ENCODE measurements around the gene CCNC. TPM values are rescaled to one million over a fixed set of nuclear protein-coding genes. Genes with fewer than 3 reads are reported as not detected.

CCNC gene
- total RNA-seq, 1 experiment from 2014 or later, result 99.1 TPM

DNA sequence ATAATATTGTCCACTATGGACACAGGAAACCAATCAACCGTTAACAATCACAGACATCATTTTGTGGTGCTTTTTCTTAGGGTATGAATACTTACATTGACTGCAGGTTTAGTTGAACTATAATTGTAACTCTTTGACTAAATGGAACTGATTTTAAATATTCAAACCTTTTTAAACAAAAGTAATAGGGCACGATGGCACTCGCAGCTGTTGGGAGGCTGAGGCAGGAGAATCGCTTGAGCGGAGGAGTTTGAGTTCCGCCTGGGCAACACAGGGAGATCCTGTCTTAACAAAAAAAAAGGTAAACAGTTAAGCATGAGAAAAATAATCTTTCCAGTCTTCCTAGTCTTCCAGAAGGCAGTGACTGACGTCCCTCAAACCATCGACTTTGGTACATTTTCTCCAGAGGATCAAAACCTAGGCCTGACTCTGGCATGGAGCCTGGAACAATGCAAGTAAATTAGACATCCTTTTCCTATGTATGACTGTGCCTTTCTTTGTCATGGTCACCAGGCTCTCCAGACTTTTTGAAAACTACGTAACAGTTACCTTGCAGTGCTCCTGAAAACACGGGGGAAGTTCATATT lies 21.5 kb upstream of the CCNC start:
- no peak for DNase-seq (ENCODE audit: low spot score)
- no peaks in the 10 kb centered on the region for H3K36me3 ChIP-seq (ENCODE audit: insufficient read depth, low read length, poor library complexity, severe bottlenecking)
- ChIA-PET CTCF (interaction anchor here (1.3 kb wide), 1 partner anchor 233 kb away, joined by 4 read pairs; no protein-coding TSS in a partner anchor), POLR2A (ENCODE audit: low non-redundant PET) (no interaction called here)
- no TSS peak for BruUV-seq (replicated peaks)
- H3K27ac ChIP-seq (ENCODE audit: low read depth, low read length, poor library complexity, severe bottlenecking), result no peak overlapping the region
- no peaks in the 10 kb centered on the region for H3K9me3 ChIP-seq (ENCODE audit: low read depth, low read length, poor library complexity, severe bottlenecking)
- no peaks in the 10 kb centered on the region for H3K27me3 ChIP-seq (replicated peaks; ENCODE audit: insufficient read depth, low read depth, low read length, poor library complexity)
- TF ChIP-seq EZH2 (IDR thresholded peaks at IDR 0.05; ENCODE audit: borderline replicate concordance, low read depth, low read length, poor library complexity, severe bottlenecking), result no peak
- TF ChIP-seq, protein P1, sequence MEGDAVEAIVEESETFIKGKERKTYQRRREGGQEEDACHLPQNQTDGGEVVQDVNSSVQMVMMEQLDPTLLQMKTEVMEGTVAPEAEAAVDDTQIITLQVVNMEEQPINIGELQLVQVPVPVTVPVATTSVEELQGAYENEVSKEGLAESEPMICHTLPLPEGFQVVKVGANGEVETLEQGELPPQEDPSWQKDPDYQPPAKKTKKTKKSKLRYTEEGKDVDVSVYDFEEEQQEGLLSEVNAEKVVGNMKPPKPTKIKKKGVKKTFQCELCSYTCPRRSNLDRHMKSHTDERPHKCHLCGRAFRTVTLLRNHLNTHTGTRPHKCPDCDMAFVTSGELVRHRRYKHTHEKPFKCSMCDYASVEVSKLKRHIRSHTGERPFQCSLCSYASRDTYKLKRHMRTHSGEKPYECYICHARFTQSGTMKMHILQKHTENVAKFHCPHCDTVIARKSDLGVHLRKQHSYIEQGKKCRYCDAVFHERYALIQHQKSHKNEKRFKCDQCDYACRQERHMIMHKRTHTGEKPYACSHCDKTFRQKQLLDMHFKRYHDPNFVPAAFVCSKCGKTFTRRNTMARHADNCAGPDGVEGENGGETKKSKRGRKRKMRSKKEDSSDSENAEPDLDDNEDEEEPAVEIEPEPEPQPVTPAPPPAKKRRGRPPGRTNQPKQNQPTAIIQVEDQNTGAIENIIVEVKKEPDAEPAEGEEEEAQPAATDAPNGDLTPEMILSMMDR (conservative IDR thresholded peaks at IDR 0.05; ENCODE audit: low read depth, low read length), result no peak
- intact Hi-C loops (cut with micrococcal nuclease; ENCODE audit: unreplicated experiment), result loop anchor here (2.0 to 10.0 kb wide), 2 partner anchors 157 to 215 kb away; no protein-coding TSS in a partner anchor
- no peak overlapping the region for H3K4me3 ChIP-seq (ENCODE audit: low read depth, low read length, poor library complexity, severe bottlenecking)
- peaks cover 17% of the 10 kb centered on the region for H3K4me1 ChIP-seq (ENCODE audit: insufficient read depth, low read length, poor library complexity, severe bottlenecking)

DNA sequence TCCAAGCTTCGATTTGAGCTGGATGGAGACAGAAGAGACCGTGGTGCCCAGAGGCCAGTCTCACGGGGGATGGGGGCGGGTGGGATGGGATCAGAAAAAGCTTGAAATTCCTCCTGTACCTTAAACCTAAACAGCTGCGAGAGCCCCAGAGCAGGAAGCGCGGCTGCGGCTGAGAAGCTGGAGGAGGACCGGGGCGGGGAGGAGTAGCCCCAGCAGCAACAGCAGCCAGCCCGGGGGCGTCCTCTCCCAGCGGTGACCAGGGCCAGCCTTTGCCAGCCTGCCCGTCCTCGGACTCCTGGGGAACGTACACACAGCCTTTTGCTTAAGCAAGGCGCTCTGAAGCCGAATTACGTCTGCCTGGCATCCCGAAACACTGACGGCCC lies 20.8 kb upstream of the CCNC start:
- intact Hi-C loops (cut with micrococcal nuclease; ENCODE audit: unreplicated experiment), result loop anchor here (2.0 to 10.0 kb wide), 2 partner anchors 158 to 216 kb away; no protein-coding TSS in a partner anchor
- TF ChIP-seq, protein P1 (conservative IDR thresholded peaks at IDR 0.05; ENCODE audit: low read depth, low read length), result no peak
- no peak for TF ChIP-seq EZH2 (IDR thresholded peaks at IDR 0.05; ENCODE audit: borderline replicate concordance, low read depth, low read length, poor library complexity, severe bottlenecking)
- no peak for DNase-seq (ENCODE audit: low spot score)
- Histone ChIP-seq H3K9me3 (ENCODE audit: low read depth, low read length, poor library complexity, severe bottlenecking) (no peaks in the 10 kb centered on the region), H3K36me3 (ENCODE audit: insufficient read depth, low read length, poor library complexity, severe bottlenecking) (no peaks in the 10 kb centered on the region), H3K27ac (ENCODE audit: low read depth, low read length, poor library complexity, severe bottlenecking) (no peak overlapping the region), H3K4me1 (ENCODE audit: insufficient read depth, low read length, poor library complexity, severe bottlenecking) (peaks cover 17% of the 10 kb centered on the region), H3K4me3 (ENCODE audit: low read depth, low read length, poor library complexity, severe bottlenecking) (peak overlapping the region; percentile 52), H3K27me3 (replicated peaks; ENCODE audit: insufficient read depth, low read depth, low read length, poor library complexity) (no peaks in the 10 kb centered on the region)
- no TSS peak for BruUV-seq (replicated peaks)
- POLR2A ChIA-PET (ENCODE audit: low non-redundant PET), result no interaction called here
- CTCF ChIA-PET, result interaction anchor here (1.3 kb wide), 1 partner anchor 234 kb away, joined by 4 read pairs; no protein-coding TSS in a partner anchor

DNA sequence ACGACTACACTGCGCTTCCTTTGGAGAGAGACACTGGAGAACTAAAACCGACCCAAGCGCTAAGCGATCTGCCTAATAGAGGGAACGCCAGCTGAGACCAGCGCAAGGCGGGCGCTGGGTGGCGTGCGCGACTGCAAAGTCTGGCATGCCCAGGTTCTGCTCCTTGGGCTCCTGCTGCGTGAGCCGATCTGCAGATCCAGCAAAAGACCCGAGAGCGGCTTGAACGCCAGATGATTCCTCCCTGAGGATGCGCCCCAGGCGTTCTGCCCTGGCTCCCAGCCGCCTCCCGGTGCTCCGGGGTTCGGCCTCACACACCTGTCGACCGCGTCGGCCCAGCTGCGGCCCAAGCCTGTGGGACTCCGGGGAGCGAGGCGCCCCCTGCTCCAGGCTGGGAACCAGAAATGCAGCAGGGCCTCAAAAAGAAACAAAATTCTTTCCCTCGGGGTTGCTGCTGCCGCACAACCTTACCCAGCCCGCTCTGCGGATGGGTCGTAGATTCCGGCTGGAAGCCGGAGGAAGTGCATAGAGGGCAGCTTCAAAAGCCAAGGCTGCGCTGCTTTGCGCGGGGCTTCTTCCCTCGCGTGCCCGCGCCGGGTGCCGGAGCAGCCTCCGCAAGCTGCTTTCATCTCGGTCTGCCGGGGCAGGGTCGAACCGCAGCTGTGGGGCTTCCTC lies 20.3 kb upstream of the CCNC start:
- DNase-seq (ENCODE audit: low spot score), result peak; percentile 92
- TF ChIP-seq EZH2 (IDR thresholded peaks at IDR 0.05; ENCODE audit: borderline replicate concordance, low read depth, low read length, poor library complexity, severe bottlenecking), result no peak
- TF ChIP-seq, protein P1 (conservative IDR thresholded peaks at IDR 0.05; ENCODE audit: low read depth, low read length), result peak; percentile 89
- ChIA-PET CTCF (interaction anchor here (1.3 kb wide), 1 partner anchor 234 kb away, joined by 4 read pairs; no protein-coding TSS in a partner anchor), POLR2A (ENCODE audit: low non-redundant PET) (no interaction called here)
- BruUV-seq (replicated peaks), result no TSS peak
- Histone ChIP-seq H3K9me3 (ENCODE audit: low read depth, low read length, poor library complexity, severe bottlenecking) (no peaks in the 10 kb centered on the region), H3K4me3 (ENCODE audit: low read depth, low read length, poor library complexity, severe bottlenecking) (peak overlapping the region; percentile 52), H3K36me3 (ENCODE audit: insufficient read depth, low read length, poor library complexity, severe bottlenecking) (no peaks in the 10 kb centered on the region), H3K27ac (ENCODE audit: low read depth, low read length, poor library complexity, severe bottlenecking) (no peak overlapping the region), H3K4me1 (ENCODE audit: insufficient read depth, low read length, poor library complexity, severe bottlenecking) (peaks cover 15% of the 10 kb centered on the region), H3K27me3 (replicated peaks; ENCODE audit: insufficient read depth, low read depth, low read length, poor library complexity) (no peaks in the 10 kb centered on the region)
- intact Hi-C loops (cut with micrococcal nuclease; ENCODE audit: unreplicated experiment), result loop anchor here (2.0 to 10.0 kb wide), 2 partner anchors 158 to 216 kb away; no protein-coding TSS in a partner anchor

Measured in A673 (cell line).